ENCODE measurements around the gene NQO1. TPM values are rescaled to one million over a fixed set of nuclear protein-coding genes. Genes with fewer than 3 reads are reported as not detected.
A peak's percentile ranks its signal among the peaks of the same experiment; 100 is the strongest.
"Not testable (repeated sequence)": the region's sequence is repeated elsewhere in the genome, so short reads cannot be mapped to it uniquely, and the experiment has no call there.

The NQO1 gene
- total RNA-seq, 1 donor from 2014 or later = 112 TPM

DNA sequence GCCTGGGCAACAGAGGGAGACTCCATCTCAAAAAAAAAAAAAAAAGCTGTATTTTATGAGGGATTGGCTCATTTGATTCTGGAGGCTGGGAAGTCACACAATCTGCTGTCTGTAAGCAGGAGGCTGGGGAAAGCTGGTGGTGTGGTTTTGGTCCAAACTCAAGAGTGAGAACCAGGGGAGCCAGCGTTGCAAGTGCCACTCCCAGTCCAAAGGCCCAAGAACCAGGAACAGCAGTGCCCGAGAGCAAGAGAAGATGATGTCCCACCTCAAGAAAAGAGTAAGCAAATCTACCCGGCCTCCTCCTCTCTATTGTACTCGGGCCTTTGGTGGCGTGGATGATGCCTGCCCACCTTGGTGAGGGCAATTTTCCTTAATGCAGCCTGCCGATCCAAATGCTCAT is 5.7 kb upstream of the NQO1 start:
- H3K4me3 Mint-ChIP-seq = no peak overlapping the region
- H3K27ac Mint-ChIP-seq = no peak overlapping the region
- peaks cover under 1% of the 10 kb centered on the region for H3K4me1 Mint-ChIP-seq (ENCODE audit: unreplicated experiment)
- H3K36me3 Mint-ChIP-seq = no peaks in the 10 kb centered on the region
- TF ChIP-seq, protein P1, sequence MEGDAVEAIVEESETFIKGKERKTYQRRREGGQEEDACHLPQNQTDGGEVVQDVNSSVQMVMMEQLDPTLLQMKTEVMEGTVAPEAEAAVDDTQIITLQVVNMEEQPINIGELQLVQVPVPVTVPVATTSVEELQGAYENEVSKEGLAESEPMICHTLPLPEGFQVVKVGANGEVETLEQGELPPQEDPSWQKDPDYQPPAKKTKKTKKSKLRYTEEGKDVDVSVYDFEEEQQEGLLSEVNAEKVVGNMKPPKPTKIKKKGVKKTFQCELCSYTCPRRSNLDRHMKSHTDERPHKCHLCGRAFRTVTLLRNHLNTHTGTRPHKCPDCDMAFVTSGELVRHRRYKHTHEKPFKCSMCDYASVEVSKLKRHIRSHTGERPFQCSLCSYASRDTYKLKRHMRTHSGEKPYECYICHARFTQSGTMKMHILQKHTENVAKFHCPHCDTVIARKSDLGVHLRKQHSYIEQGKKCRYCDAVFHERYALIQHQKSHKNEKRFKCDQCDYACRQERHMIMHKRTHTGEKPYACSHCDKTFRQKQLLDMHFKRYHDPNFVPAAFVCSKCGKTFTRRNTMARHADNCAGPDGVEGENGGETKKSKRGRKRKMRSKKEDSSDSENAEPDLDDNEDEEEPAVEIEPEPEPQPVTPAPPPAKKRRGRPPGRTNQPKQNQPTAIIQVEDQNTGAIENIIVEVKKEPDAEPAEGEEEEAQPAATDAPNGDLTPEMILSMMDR (conservative IDR thresholded peaks at IDR 0.05) = no peak
- no peak for DNase-seq (ENCODE audit: extremely low spot score, unreplicated experiment)
- no peaks in the 10 kb centered on the region for H3K9me3 Mint-ChIP-seq
- no peaks in the 10 kb centered on the region for H3K27me3 Mint-ChIP-seq

DNA sequence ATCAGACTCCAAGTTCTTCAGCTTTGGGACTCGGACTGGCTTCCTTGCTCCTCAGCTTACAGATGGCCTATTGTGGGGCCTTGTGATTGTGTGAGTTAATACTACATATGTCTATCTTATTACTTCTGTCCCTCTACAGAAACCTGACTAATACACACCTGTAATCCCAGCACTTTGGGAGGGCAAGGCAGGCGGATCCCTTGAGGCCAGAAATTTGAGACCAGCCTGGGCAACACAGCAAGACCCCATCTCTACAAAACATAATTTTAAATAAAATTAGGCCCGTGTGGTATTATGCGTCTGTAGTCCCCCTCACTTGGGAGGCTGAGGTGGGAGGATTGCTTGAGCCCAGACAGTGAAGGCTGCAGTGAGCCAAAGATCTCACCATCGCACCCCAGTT is 4.9 kb upstream of the NQO1 start:
- DNase-seq (ENCODE audit: extremely low spot score, unreplicated experiment); H3K36me3 Mint-ChIP-seq; H3K4me1 Mint-ChIP-seq (ENCODE audit: unreplicated experiment); H3K9me3 Mint-ChIP-seq; H3K4me3 Mint-ChIP-seq; H3K27me3 Mint-ChIP-seq; H3K27ac Mint-ChIP-seq: not testable (repeated sequence)

DNA sequence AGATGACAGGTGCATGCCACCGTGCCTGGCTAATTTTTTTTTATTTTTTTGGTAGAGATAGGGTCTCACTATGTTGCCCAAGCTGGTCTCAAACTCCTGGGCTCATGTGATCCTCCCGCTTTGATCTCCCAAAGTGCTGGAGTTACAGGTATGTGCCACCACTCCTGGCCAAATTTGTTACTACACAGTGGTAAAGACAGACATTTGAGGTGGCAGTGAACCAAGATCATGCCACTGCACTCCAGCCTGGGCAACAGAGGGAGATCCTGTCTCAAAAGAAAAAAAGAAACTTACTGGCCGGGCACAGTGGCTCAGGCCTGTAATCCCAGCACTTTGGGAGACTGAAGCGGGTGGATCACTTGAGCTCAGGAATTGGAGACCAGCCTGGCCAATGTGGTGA is 2.7 kb upstream of the NQO1 start:
- not testable (repeated sequence) for H3K27ac Mint-ChIP-seq; DNase-seq (ENCODE audit: extremely low spot score, unreplicated experiment); H3K36me3 Mint-ChIP-seq; H3K4me3 Mint-ChIP-seq; H3K9me3 Mint-ChIP-seq; H3K27me3 Mint-ChIP-seq
- H3K4me1 Mint-ChIP-seq (ENCODE audit: unreplicated experiment) = peaks cover 19% of the 10 kb centered on the region

DNA sequence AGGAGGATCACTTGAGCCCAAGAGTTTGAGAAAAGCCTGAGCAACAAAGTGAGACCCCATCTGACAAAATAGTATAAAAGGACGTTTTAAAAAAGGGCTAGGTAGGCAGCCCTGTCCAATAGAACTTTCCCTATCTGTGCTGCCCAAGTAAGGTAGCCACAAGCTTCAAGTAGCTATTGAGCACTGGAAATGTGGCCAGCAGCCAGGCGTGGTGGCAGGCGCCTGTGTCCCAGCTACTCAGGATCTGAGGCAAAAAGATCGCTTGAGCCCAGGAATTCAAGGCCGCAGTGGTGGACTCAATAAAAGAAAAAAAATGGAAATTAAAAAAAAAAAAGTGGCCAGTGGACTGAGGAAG is 1.5 kb upstream of the NQO1 start:
- TF ChIP-seq, protein P1 (conservative IDR thresholded peaks at IDR 0.05) = no peak
- Mint-ChIP-seq H3K4me3 (peak overlapping the region; percentile 95), H3K27me3 (no peaks in the 10 kb centered on the region), H3K4me1 (ENCODE audit: unreplicated experiment) (peaks cover 23% of the 10 kb centered on the region), H3K9me3 (no peaks in the 10 kb centered on the region), H3K27ac (peak overlapping the region; percentile 99), H3K36me3 (no peaks in the 10 kb centered on the region)
- no peak for DNase-seq (ENCODE audit: extremely low spot score, unreplicated experiment)

DNA sequence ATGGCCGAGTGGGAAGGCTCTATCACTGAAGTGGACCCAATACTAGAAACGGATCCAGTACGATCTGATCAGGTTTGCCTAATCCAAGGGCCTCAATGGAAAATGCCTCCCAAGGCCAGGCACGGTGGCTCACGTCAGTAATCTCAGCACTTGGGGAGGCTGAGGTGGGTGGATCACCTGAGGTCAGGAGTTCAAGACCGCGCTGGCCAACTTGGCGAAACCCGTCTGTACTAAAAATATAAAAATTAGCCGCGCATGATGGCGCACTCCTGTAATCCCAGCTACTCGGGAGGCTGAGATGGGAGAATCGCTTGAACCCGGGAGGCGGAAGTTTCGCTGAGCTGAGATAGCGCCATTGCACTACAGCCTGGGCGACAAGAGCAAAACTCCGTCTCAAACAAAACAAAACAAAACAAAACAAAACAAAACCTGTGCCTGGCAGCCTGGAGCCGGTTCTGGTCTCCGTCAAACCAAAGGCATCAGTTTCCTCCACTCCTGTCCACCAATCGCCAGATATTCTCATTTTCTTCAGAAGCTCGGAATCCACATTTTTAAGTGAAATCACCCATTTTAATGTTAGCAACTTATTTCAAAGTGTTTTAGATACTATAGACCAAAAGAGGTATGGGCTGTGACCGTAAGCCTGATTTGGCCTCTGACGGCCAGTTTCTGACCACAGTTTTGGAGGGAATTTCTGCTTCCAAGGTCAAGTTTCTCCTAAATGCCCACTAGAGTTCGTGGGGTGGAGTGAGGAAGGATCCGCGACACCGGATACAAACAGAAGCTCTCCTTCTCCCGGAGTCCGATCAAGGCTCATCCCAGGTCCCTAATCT is 664 bp downstream of the NQO1 start:
- peak overlapping the region; percentile 95 for H3K4me3 Mint-ChIP-seq
- no peak for DNase-seq (ENCODE audit: extremely low spot score, unreplicated experiment)
- peaks cover 23% of the 10 kb centered on the region for H3K4me1 Mint-ChIP-seq (ENCODE audit: unreplicated experiment)
- H3K27ac Mint-ChIP-seq = peak overlapping the region; percentile 99
- TF ChIP-seq, protein P1 (conservative IDR thresholded peaks at IDR 0.05) = no peak
- peaks cover 4% of the 10 kb centered on the region for H3K36me3 Mint-ChIP-seq
- H3K9me3 Mint-ChIP-seq = no peaks in the 10 kb centered on the region
- no peaks in the 10 kb centered on the region for H3K27me3 Mint-ChIP-seq

DNA sequence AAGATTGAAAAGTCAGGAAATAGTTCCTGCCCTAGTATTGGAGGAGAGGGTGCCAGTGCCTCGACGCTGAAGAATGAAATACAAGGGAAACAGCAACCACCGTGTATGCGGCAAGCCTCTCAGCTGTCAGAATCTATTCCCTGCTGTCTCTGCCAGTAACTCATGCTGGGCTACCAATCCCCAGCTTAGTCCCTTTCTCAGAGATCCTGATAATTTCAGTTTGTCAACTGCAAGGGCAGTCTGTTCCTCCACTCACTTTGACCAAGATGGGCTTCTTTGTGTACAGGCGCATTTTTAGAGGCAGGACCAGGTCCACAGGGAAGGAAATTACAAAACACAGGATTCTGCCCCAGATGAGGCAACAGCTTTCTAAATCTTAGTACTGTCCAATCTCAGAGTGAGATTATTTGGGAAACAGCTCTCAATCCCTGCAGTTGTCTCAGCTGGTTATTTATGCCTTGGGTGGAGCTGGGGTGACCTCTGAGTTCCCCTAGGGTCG is 1.3 kb downstream of the NQO1 start:
- DNase-seq (ENCODE audit: extremely low spot score, unreplicated experiment) = no peak
- Mint-ChIP-seq H3K4me1 (ENCODE audit: unreplicated experiment) (peaks cover 23% of the 10 kb centered on the region), H3K4me3 (peak overlapping the region; percentile 95), H3K36me3 (peaks cover 4% of the 10 kb centered on the region), H3K9me3 (no peaks in the 10 kb centered on the region), H3K27ac (peak overlapping the region; percentile 99), H3K27me3 (no peaks in the 10 kb centered on the region)
- TF ChIP-seq, protein P1 (conservative IDR thresholded peaks at IDR 0.05) = no peak
